H9 (cell line): ENCODE data around the gene ZFP42. TPM values are rescaled to one million over a fixed set of nuclear protein-coding genes. Genes with fewer than 3 reads are reported as not detected.

Experiments used
- DNase-seq: peaks from one replicate; pipeline ENCODE4 v3.0.0-alpha.2; 2017
- H2AFZ ChIP-seq: one replicate; pipeline ENCODE4 v1.6.1; 2013; ENCODE audit warnings: mild to moderate bottlenecking, low read length, control low read depth, moderate library complexity
- H2AK5ac ChIP-seq: 2 replicates; pipeline ENCODE4 v1.6.1; 2013; ENCODE audit warnings: low read length, control low read depth, mixed read lengths; ENCODE audit not compliant: insufficient read length
- H2BK120ac ChIP-seq: one replicate; pipeline ENCODE4 v1.6.1; 2013; ENCODE audit warnings: low read depth, mild to moderate bottlenecking, low read length, control low read depth, inconsistent platforms; ENCODE audit not compliant: poor library complexity, severe bottlenecking
- H2BK12ac ChIP-seq: 2 replicates; pipeline ENCODE4 v1.6.1; 2013; ENCODE audit warnings: low read length, control low read depth, mixed read lengths, low read depth; ENCODE audit not compliant: insufficient read length
- H2BK15ac ChIP-seq: 2 replicates; pipeline ENCODE4 v1.6.1; 2013; ENCODE audit warnings: low read depth, low read length, control low read depth
- H2BK20ac ChIP-seq: one replicate; pipeline ENCODE4 v1.6.1; 2013; ENCODE audit warnings: low read depth, mild to moderate bottlenecking, low read length, control low read depth, inconsistent platforms; ENCODE audit not compliant: poor library complexity, severe bottlenecking
- H2BK5ac ChIP-seq: 2 replicates; pipeline ENCODE4 v1.6.1; 2013; ENCODE audit warnings: low read length, control low read depth, mixed read lengths; ENCODE audit not compliant: insufficient read length
- H3K14ac ChIP-seq: 2 replicates; pipeline ENCODE4 v1.6.1; 2013; ENCODE audit warnings: low read length, control low read depth; ENCODE audit not compliant: insufficient read depth
- H3K18ac ChIP-seq: 2 replicates; pipeline ENCODE4 v1.6.1; 2013; ENCODE audit warnings: low read depth, mild to moderate bottlenecking, mixed read lengths, low read length, control low read depth; ENCODE audit not compliant: insufficient read length
- H3K23ac ChIP-seq: 2 replicates; pipeline ENCODE4 v1.6.1; 2013; ENCODE audit warnings: low read length, control low read depth, mixed read lengths, low read depth; ENCODE audit not compliant: insufficient read length
- H3K23me2 ChIP-seq: 2 replicates; pipeline ENCODE4 v1.6.1; 2013; ENCODE audit warnings: low read depth, mild to moderate bottlenecking, mixed read lengths, low read length, control low read depth; ENCODE audit not compliant: insufficient read length, poor library complexity, severe bottlenecking
- H3K27ac ChIP-seq: 2 replicates; pipeline ENCODE4 v1.5.1; 2013; ENCODE audit warnings: low read length, control low read depth, mixed read lengths, low read depth; ENCODE audit not compliant: insufficient read length
- H3K27me3 ChIP-seq: 2 replicates; pipeline ENCODE4 v1.6.1; 2013; ENCODE audit warnings: low read length, control low read depth, inconsistent platforms; ENCODE audit not compliant: insufficient read depth
- H3K4ac ChIP-seq: 2 replicates; pipeline ENCODE4 v1.6.1; 2013; ENCODE audit warnings: low read depth, mild to moderate bottlenecking, control low read depth, inconsistent platforms, low read length, moderate library complexity
- H3K4me1 ChIP-seq: 2 replicates; pipeline ENCODE4 v1.6.1; 2013; ENCODE audit warnings: low read length, control low read depth, inconsistent platforms; ENCODE audit not compliant: insufficient read depth
- H3K4me2 ChIP-seq: 2 replicates; pipeline ENCODE4 v1.6.1; 2013; ENCODE audit warnings: low read length, control low read depth, mixed read lengths; ENCODE audit not compliant: insufficient read length, insufficient read depth
- H3K56ac ChIP-seq: 2 replicates; pipeline ENCODE4 v1.6.1; 2013; ENCODE audit warnings: low read depth, mild to moderate bottlenecking, mixed read lengths, low read length, control low read depth; ENCODE audit not compliant: insufficient read length
- H3K79me1 ChIP-seq: 2 replicates; pipeline ENCODE4 v1.6.1; 2013; ENCODE audit warnings: low read depth, mild to moderate bottlenecking, moderate library complexity, low read length, control low read depth, inconsistent platforms; ENCODE audit not compliant: insufficient read depth, poor library complexity, severe bottlenecking
- H3K79me2 ChIP-seq: 2 replicates; pipeline ENCODE4 v1.6.1; 2013; ENCODE audit warnings: low read length, control low read depth, inconsistent platforms; ENCODE audit not compliant: insufficient read depth
- H3K9ac ChIP-seq: 2 replicates; pipeline ENCODE4 v1.6.1; 2013; ENCODE audit warnings: low read length, control low read depth, mixed read lengths; ENCODE audit not compliant: insufficient read length; ENCODE audit errors: extremely low read depth
- H3K9me3 ChIP-seq: one replicate; pipeline ENCODE4 v1.6.1; 2013; ENCODE audit warnings: low read depth, low read length, inconsistent platforms; ENCODE audit not compliant: control insufficient read depth
- H3T11ph ChIP-seq: one replicate; pipeline ENCODE4 v1.6.1; 2013; ENCODE audit warnings: mild to moderate bottlenecking, low read length, control low read depth, inconsistent platforms
- H4K20me1 ChIP-seq: one replicate; pipeline ENCODE4 v1.6.1; 2013; ENCODE audit not compliant: control insufficient read depth, insufficient read length, insufficient read depth
- H4K5ac ChIP-seq: 2 replicates; pipeline ENCODE4 v1.6.1; 2013; ENCODE audit warnings: low read depth, mild to moderate bottlenecking, mixed read lengths, low read length, control low read depth; ENCODE audit not compliant: insufficient read length
- H4K8ac ChIP-seq: replicated peaks from 2 replicates; pipeline ENCODE4 v1.6.1; 2013; ENCODE audit warnings: low read length, control low read depth, mixed read lengths, low read depth; ENCODE audit not compliant: insufficient read length
- H4K91ac ChIP-seq: 2 replicates; pipeline ENCODE4 v1.6.1; 2013; ENCODE audit warnings: low read depth, mild to moderate bottlenecking, moderate library complexity, mixed read lengths, low read length, control low read depth; ENCODE audit not compliant: insufficient read length
- H3K27ac Mint-ChIP-seq, 3 experiments: 2 replicates in 2 of 3; 3 replicates in 1 of 3; pipeline ENCODE4 v1.8.0; 2020 to 2021; ENCODE audit warnings: mixed read lengths in 3 of 3, mild to moderate bottlenecking in 1 of 3, moderate library complexity in 1 of 3
- H3K27me3 Mint-ChIP-seq: 2 replicates; pipeline ENCODE4 v1.8.0; 2021; ENCODE audit warnings: low read depth, mild to moderate bottlenecking, moderate library complexity, mixed read lengths
- H3K36me3 Mint-ChIP-seq, 3 experiments: 2 replicates in 2 of 3; 3 replicates in 1 of 3; pipeline ENCODE4 v1.8.0; 2020 to 2021; ENCODE audit warnings: low read depth in 3 of 3, mixed read lengths in 3 of 3; ENCODE audit not compliant: insufficient read depth in 1 of 3
- H3K4me1 Mint-ChIP-seq, 2 experiments: 2 replicates each; pipeline ENCODE4 v1.8.0; 2020; ENCODE audit warnings: mixed read lengths in 2 of 2
- H3K4me3 Mint-ChIP-seq, 2 experiments: 2 replicates in 1 of 2; 3 replicates in 1 of 2; pipeline ENCODE4 v1.8.0; 2020 to 2021; ENCODE audit warnings: mild to moderate bottlenecking in 2 of 2, mixed read lengths in 2 of 2, moderate library complexity in 1 of 2
- H3K9me3 Mint-ChIP-seq, 2 experiments: 2 replicates in 1 of 2; 3 replicates in 1 of 2; pipeline ENCODE4 v1.8.0; 2020; ENCODE audit warnings: mild to moderate bottlenecking in 2 of 2, mixed read lengths in 2 of 2, moderate library complexity in 1 of 2
- CTCF ChIP-seq: fragments of 200-600 bp; sonication (generic); conservative IDR thresholded peaks from 3 replicates; pipeline ENCODE4 v1.8.0; 2021; ENCODE audit warnings: antibody characterized with exemption, mild to moderate bottlenecking
- WGBS: extraction: QIAGEN DNeasy Blood & Tissue Kit; methylation state at CpG from one replicate; pipeline ENCODE4 v1.1.7; 2013; ENCODE audit warnings: missing lambda C conversion rate, low lambda C conversion rate, mixed read lengths; ENCODE audit not compliant: insufficient read length; ENCODE audit errors: extremely low coverage; 5-methylcytosine and 5-hydroxymethylcytosine counted together
- total RNA-seq: library from RNA; stranded (reverse); gene quantifications from 2 replicates; pipeline ENCODE4 v1.2.1, GENCODE V29; 2021

Gene ZFP42
- total RNA-seq, 1 experiment from 2014 or later = 193 TPM

GRCh38 chr4:188025476-188025875 is 29.9 kb downstream of the ZFP42 start:
- H3K4me2 ChIP-seq = no peak overlapping the region
- H3K79me1 ChIP-seq = no peaks in the 10 kb centered on the region
- no peak overlapping the region for H3K18ac ChIP-seq
- no peak overlapping the region for H2BK12ac ChIP-seq
- no peaks in the 10 kb centered on the region for H4K20me1 ChIP-seq
- H3K4me1 ChIP-seq = peaks cover 6% of the 10 kb centered on the region
- no peak overlapping the region for H3K14ac ChIP-seq
- no peak overlapping the region for H2AK5ac ChIP-seq
- no CpG with 5 or more reads among the region's 2 CpGs for WGBS
- no peak for DNase-seq
- no peak overlapping the region for H4K5ac ChIP-seq
- no peak overlapping the region for H2AFZ ChIP-seq
- no peak for TF ChIP-seq CTCF
- H4K91ac ChIP-seq = no peak overlapping the region
- no peaks in the 10 kb centered on the region; a peak in 1 of 5 replicates for H3K9me3 Mint-ChIP-seq
- H3K27ac ChIP-seq = no peak overlapping the region
- no peak overlapping the region for H3K4ac ChIP-seq
- no peak overlapping the region for H4K8ac ChIP-seq
- no peak overlapping the region for H3K9ac ChIP-seq
- no peak overlapping the region for H2BK5ac ChIP-seq
- H3T11ph ChIP-seq = no peak overlapping the region
- H3K23me2 ChIP-seq = no peaks in the 10 kb centered on the region
- H2BK20ac ChIP-seq = no peak overlapping the region
- no peak overlapping the region for H3K27ac Mint-ChIP-seq
- no peak overlapping the region for H3K23ac ChIP-seq
- no peaks in the 10 kb centered on the region for H3K27me3 Mint-ChIP-seq
- no peaks in the 10 kb centered on the region for H3K9me3 ChIP-seq
- H3K56ac ChIP-seq = no peak overlapping the region
- H3K4me1 Mint-ChIP-seq = peaks cover 40 to 41% of the 10 kb centered on the region in 2 experiments
- no peak overlapping the region for H3K4me3 Mint-ChIP-seq
- peaks cover 0 to 5% (median 0%) of the 10 kb centered on the region in 3 experiments; a peak in 3 of 7 replicates for H3K36me3 Mint-ChIP-seq
- H2BK15ac ChIP-seq = no peak overlapping the region
- no peaks in the 10 kb centered on the region for H3K27me3 ChIP-seq
- H2BK120ac ChIP-seq = no peak overlapping the region
- H3K79me2 ChIP-seq = no peaks in the 10 kb centered on the region
